Upper lobe of left lung (tissue), 4 donors: ENCODE results near the gene PFKFB4.

Experiments
- POLR2A ChIP-seq, 4 donors: fragments of 450-650 bp; IDR thresholded peaks; one replicate each; pipeline ENCODE4 v1.5.1; 2016 to 2017; ENCODE audit warnings: antibody characterized with exemption in 4 of 4, mild to moderate bottlenecking in 2 of 4
- TF ChIP-seq, protein P1 (sequence below), 6 experiments: fragments of 450-650 bp in 4 of 6; fragments of 200-600 bp in 2 of 6; sonication (generic) in 2 of 6; IDR thresholded peaks; one replicate each; pipeline ENCODE4 v1.5.1; 2016 to 2019; ENCODE audit warnings: antibody characterized with exemption in 6 of 6

DNA sequence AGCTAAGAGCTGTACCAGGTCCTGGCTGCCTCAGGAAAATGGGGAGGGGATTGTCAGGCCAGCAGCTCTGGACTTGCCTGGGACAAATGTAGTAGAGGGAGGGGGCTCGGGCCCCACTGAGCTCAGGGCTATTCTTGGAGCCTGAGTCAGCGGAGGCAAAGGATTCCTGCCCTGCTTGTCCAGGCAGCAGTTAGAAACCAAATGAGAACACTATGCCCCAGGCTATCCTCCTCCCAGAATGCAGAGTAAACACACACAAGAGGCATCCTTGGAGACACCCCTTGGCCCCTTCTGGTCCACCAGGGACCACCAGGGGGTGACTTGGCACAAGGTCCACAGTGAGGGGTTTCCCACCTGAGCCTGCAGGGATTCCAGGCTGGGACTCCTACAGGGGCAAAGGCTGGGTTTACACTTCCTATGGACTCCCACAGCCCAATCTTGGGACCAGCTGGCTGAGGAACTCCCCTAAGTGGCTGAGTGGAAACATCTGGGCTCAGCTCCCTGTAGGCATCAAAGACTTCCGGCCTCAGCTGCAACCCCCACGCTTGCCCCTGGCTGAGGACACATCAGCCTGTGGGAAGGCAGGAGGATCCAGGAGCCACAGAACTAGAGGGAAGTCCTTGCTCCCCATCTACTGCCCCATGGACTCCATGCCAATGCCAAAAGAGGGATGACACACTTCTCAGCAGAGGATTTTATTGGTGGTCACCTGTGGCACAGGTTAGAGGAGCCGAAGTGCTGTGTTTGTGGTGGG, 41.9 kb upstream of the PFKFB4 start:
- TF ChIP-seq POLR2A (IDR thresholded peaks at IDR 0.05): no peak
- TF ChIP-seq, protein P1, sequence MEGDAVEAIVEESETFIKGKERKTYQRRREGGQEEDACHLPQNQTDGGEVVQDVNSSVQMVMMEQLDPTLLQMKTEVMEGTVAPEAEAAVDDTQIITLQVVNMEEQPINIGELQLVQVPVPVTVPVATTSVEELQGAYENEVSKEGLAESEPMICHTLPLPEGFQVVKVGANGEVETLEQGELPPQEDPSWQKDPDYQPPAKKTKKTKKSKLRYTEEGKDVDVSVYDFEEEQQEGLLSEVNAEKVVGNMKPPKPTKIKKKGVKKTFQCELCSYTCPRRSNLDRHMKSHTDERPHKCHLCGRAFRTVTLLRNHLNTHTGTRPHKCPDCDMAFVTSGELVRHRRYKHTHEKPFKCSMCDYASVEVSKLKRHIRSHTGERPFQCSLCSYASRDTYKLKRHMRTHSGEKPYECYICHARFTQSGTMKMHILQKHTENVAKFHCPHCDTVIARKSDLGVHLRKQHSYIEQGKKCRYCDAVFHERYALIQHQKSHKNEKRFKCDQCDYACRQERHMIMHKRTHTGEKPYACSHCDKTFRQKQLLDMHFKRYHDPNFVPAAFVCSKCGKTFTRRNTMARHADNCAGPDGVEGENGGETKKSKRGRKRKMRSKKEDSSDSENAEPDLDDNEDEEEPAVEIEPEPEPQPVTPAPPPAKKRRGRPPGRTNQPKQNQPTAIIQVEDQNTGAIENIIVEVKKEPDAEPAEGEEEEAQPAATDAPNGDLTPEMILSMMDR (IDR thresholded peaks at IDR 0.05): no peak
